HCT116 (cell line): ENCODE data around the gene METTL26. TPM values are rescaled to one million over a fixed set of nuclear protein-coding genes. Genes with fewer than 3 reads are reported as not detected.

Source experiments
- ATAC-seq: fragments of 200-7000 bp; cut with Tn5 transposase; 2 replicates; pipeline ENCODE4 v1.9.1; 2020; ENCODE audit warnings: mild to moderate bottlenecking, moderate library complexity
- BruUV-seq: library from RNA; stranded (reverse); fragments of 400-500 nt; replicated peaks from 2 replicates; lab custom pipeline; 2021; lab: Mats Ljungman, UMichigan
- CTCF ChIA-PET: fragments of 300-600 bp; sonication (Branson Sonifier 250); formaldehyde crosslinking; loops from one replicate; lab custom pipeline; 2021; ENCODE audit warnings: antibody characterized with exemption; lab: Charles Lee
- POLR2A ChIA-PET: fragments of 300-600, 350-600 bp; sonication (Branson Sonifier 250); formaldehyde crosslinking; loops from one replicate; lab custom pipeline; 2021; ENCODE audit warnings: antibody characterized with exemption; lab: Charles Lee
- RAD21 ChIA-PET, 2 experiments: fragments of 300-600 bp; sonication (Branson Sonifier 250); formaldehyde crosslinking; loops; one replicate each; lab custom pipeline; 2023; ENCODE audit warnings: low total read pairs in 2 of 2; ENCODE audit not compliant: uncharacterized antibody in 2 of 2, unreplicated experiment in 2 of 2, low non-redundant PET in 1 of 2; lab: Charles Lee
- DNase-seq: peaks from one replicate; pipeline ENCODE4 v3.0.0-alpha.2; 2010; ENCODE audit warnings: low read depth, low spot score
- H2AFZ ChIP-seq: fragments of 200-600 bp; shearing (Covaris generic), sonication (generic); 2 replicates; pipeline ENCODE4 v1.6.1; 2017; ENCODE audit warnings: low read depth, mixed run types, mixed read lengths, antibody characterized with exemption, low read length; ENCODE audit not compliant: poor library complexity, severe bottlenecking
- H3K27ac ChIP-seq: 2 replicates; pipeline ENCODE4 v1.5.1; 2012; ENCODE audit warnings: low read depth, low read length
- H3K27me3 ChIP-seq: fragments of 200-600 bp; sonication (generic); 2 replicates; pipeline ENCODE4 v1.6.1; 2016; ENCODE audit warnings: mixed run types, low read length, mixed read lengths; ENCODE audit not compliant: insufficient read depth
- H3K36me3 ChIP-seq, 2 experiments: fragments of 200-500 bp in 1 of 2; fragments of 200-600 bp in 1 of 2; sonication (Bioruptor generic) in 1 of 2; sonication (generic) in 1 of 2; 2 replicates each; pipeline versions ENCODE4 v1.5.1 to v1.6.1; 2014 to 2016; ENCODE audit warnings: low read length in 2 of 2, inconsistent platforms in 1 of 2, mixed read lengths in 1 of 2, mixed run types in 1 of 2; ENCODE audit not compliant: insufficient read depth in 2 of 2, control insufficient read depth in 1 of 2
- H3K4me1 ChIP-seq, 2 experiments: fragments of 200-600 bp in 1 of 2; sonication (generic) in 1 of 2; 2 replicates each; pipeline versions ENCODE4 v1.5.1 to v1.6.1; 2012 to 2017; ENCODE audit warnings: low read length in 2 of 2, inconsistent platforms in 1 of 2, mild to moderate bottlenecking in 1 of 2, mixed read lengths in 1 of 2, mixed run types in 1 of 2, moderate library complexity in 1 of 2; ENCODE audit not compliant: insufficient read depth in 2 of 2, control insufficient read depth in 1 of 2
- H3K4me2 ChIP-seq: fragments of 200-600 bp; sonication (generic); 2 replicates; pipeline ENCODE4 v1.6.1; 2017; ENCODE audit warnings: mixed run types, low read length, mixed read lengths
- H3K4me3 ChIP-seq, 2 experiments: fragments of 200-600 bp in 1 of 2; sonication (generic) in 1 of 2; replicated peaks in 1 of 2; 2 replicates each; pipeline ENCODE4 v1.5.1; 2011 to 2016; ENCODE audit warnings: low read length in 2 of 2, control low read depth in 1 of 2, low read depth in 1 of 2, mild to moderate bottlenecking in 1 of 2, mixed read lengths in 1 of 2, mixed run types in 1 of 2
- H3K79me2 ChIP-seq: fragments of 200-600 bp; sonication (generic); 2 replicates; pipeline ENCODE4 v1.6.1; 2017; ENCODE audit warnings: mild to moderate bottlenecking, mixed run types, low read length, moderate library complexity, mixed read lengths; ENCODE audit not compliant: insufficient read depth
- H3K9ac ChIP-seq: fragments of 200-600 bp; sonication (generic); 2 replicates; pipeline ENCODE4 v1.6.1; 2016; ENCODE audit warnings: low read length, mixed read lengths
- H3K9me2 ChIP-seq: fragments of 200-600 bp; sonication (generic), shearing (Covaris generic); 2 replicates; pipeline ENCODE4 v1.6.1; 2017; ENCODE audit warnings: mixed run types, mild to moderate bottlenecking, moderate library complexity; ENCODE audit not compliant: insufficient read depth
- H3K9me3 ChIP-seq, 2 experiments: fragments of 200-500 bp in 1 of 2; fragments of 200-600 bp in 1 of 2; sonication (Bioruptor generic) in 1 of 2; sonication (generic) in 1 of 2; 2 replicates each; pipeline ENCODE4 v1.6.1; 2014 to 2017; ENCODE audit warnings: low read length in 2 of 2, mixed read lengths in 2 of 2, inconsistent platforms in 1 of 2, low read depth in 1 of 2, mild to moderate bottlenecking in 1 of 2, mixed run types in 1 of 2, moderate library complexity in 1 of 2; ENCODE audit not compliant: control insufficient read depth in 1 of 2, insufficient read depth in 1 of 2
- H4K20me1 ChIP-seq: fragments of 200-600 bp; sonication (generic), shearing (Covaris generic); 2 replicates; pipeline ENCODE4 v1.6.1; 2017; ENCODE audit warnings: mixed run types, mild to moderate bottlenecking, moderate library complexity; ENCODE audit not compliant: insufficient read depth
- CBX3 ChIP-seq: IDR thresholded peaks from 2 replicates; pipeline ENCODE4 v1.6.1; 2012; ENCODE audit warnings: low read depth
- CEBPB ChIP-seq: IDR thresholded peaks from 2 replicates; pipeline ENCODE4 v1.6.1; 2012; ENCODE audit warnings: low read depth
- EGR1 ChIP-seq: IDR thresholded peaks from 2 replicates; pipeline ENCODE4 v1.6.1; 2012; ENCODE audit warnings: low read depth
- ELF1 ChIP-seq: IDR thresholded peaks from 2 replicates; pipeline ENCODE4 v1.6.1; 2012; ENCODE audit warnings: low read depth, borderline replicate concordance
- EZH2phosphoT487 ChIP-seq: fragments of 200-600 bp; IDR thresholded peaks from 2 replicates; pipeline ENCODE4 v1.6.1; 2018; ENCODE audit warnings: antibody characterized with exemption, borderline replicate concordance
- JUND ChIP-seq: IDR thresholded peaks from 2 replicates; pipeline ENCODE4 v1.6.1; 2012
- POLR2AphosphoS5 ChIP-seq: IDR thresholded peaks from 2 replicates; pipeline ENCODE4 v1.6.1; 2011; ENCODE audit warnings: mild to moderate bottlenecking, low read depth, low read length, moderate library complexity
- RAD21 ChIP-seq: IDR thresholded peaks from 2 replicates; pipeline ENCODE4 v1.6.1; 2012; ENCODE audit warnings: low read depth, mild to moderate bottlenecking
- SRF ChIP-seq: IDR thresholded peaks from 2 replicates; pipeline ENCODE4 v1.6.1; 2012; ENCODE audit warnings: low read depth
- ZFX ChIP-seq: fragments of 450-650 bp; IDR thresholded peaks from 2 replicates; pipeline ENCODE4 v1.6.1; 2017
- intact Hi-C: fragments of 100-400 bp; cut with micrococcal nuclease; formaldehyde crosslinking; loops from 2 replicates; pipeline ENCODE4 v1.10.0; 2022
- total RNA-seq: library from RNA; stranded (reverse); gene quantifications from one replicate; pipeline ENCODE4 v1.2.1, GENCODE V29; 2021; ENCODE audit not compliant: unreplicated experiment
- TF ChIP-seq, protein P1 (sequence below): IDR thresholded peaks from 2 replicates; pipeline ENCODE4 v1.6.1; 2012
- TF ChIP-seq, protein P2 (sequence below): IDR thresholded peaks from 2 replicates; pipeline ENCODE4 v1.6.1; 2012; ENCODE audit warnings: low read depth
- TF ChIP-seq, protein P3 (sequence below): IDR thresholded peaks from 2 replicates; pipeline ENCODE4 v1.6.1; 2012
- TF ChIP-seq, protein P4 (sequence below), 3 experiments: fragments of 200-600 bp in 1 of 3; sonication (generic) in 1 of 3; IDR thresholded peaks in 2 of 3; conservative IDR thresholded peaks in 1 of 3; 2 replicates each; pipeline ENCODE4 v1.5.1; 2012 to 2017; ENCODE audit warnings: low read depth in 2 of 3, low read length in 2 of 3, antibody characterized with exemption in 1 of 3, borderline replicate concordance in 1 of 3, control low read depth in 1 of 3, mild to moderate bottlenecking in 1 of 3, mixed read lengths in 1 of 3, mixed run types in 1 of 3, moderate library complexity in 1 of 3; ENCODE audit not compliant: insufficient read depth in 1 of 3

The METTL26 gene
- total RNA-seq, 1 experiment from 2014 or later, result 85.7 TPM

DNA sequence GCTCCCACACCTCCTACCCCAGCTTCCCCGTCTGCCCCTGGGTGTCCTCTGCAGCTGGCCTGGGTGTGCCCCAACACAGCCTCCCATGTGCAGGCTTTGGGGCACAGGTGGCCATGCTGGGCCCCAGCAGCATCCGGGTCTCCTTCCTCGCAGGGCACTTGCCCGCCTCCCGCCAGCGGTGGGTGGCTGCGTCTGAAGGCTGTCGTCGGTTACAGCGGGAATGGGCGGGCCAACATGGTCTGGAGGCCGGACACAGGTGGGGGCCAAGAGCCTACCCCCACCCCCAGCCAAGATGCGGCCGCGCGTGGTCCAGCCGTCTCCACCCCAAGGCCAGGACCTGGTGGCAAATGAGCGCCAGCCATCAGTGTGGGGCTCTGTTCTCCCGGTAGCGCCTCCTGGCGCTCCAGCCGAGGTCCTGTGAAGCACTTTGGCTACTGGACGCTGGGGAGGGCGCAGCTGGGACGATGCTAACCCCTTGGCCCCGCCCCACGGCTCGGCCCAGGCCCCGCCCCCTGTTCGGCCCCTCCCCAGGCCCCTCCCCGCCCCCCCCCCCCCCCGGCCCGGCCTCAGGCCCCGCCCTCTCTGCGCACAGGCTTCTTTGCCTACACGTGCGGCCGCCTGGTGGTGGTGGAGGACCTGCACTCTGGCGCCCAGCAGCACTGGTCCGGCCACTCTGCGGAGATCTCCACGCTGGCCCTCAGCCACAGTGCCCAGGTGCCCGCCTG, 24.5 kb upstream of the METTL26 start:
- H2AFZ ChIP-seq, result no peak overlapping the region
- H4K20me1 ChIP-seq, result no peaks in the 10 kb centered on the region
- RAD21 ChIA-PET, result no interaction called here
- ATAC-seq (peak; percentile 94), DNase-seq (peak; percentile 53)
- peak overlapping the region; percentile 33; the same call in 1 of the 2 replicates for H3K9ac ChIP-seq
- no peaks in the 10 kb centered on the region for H3K9me2 ChIP-seq
- intact Hi-C loops, result loop anchor here (2.0 kb wide), 1 partner anchor 82 kb away; no protein-coding TSS in a partner anchor
- no peaks in the 10 kb centered on the region for H3K9me3 ChIP-seq
- H3K4me2 ChIP-seq, result peak overlapping the region; percentile 30
- H3K79me2 ChIP-seq, result no peaks in the 10 kb centered on the region
- no peak overlapping the region for H3K4me3 ChIP-seq
- H3K36me3 ChIP-seq, result no peaks in the 10 kb centered on the region
- POLR2A ChIA-PET, result interaction anchor here (1.9 kb wide), 1 partner anchor 9 kb away, joined by 4 read pairs; no protein-coding TSS in a partner anchor
- TF ChIP-seq SRF (no peak), EZH2phosphoT487 (no peak), CEBPB (no peak), POLR2AphosphoS5 (0 out of 2 replicates have a peak, but pooled peaks have one; percentile 18), ZFX (no peak), ELF1 (no peak), EGR1 (no peak), CBX3 (no peak), RAD21 (peak; percentile 33), JUND (no peak)
- TF ChIP-seq, protein P1, sequence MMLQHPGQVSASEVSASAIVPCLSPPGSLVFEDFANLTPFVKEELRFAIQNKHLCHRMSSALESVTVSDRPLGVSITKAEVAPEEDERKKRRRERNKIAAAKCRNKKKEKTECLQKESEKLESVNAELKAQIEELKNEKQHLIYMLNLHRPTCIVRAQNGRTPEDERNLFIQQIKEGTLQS, result no peak
- TF ChIP-seq, protein P2, sequence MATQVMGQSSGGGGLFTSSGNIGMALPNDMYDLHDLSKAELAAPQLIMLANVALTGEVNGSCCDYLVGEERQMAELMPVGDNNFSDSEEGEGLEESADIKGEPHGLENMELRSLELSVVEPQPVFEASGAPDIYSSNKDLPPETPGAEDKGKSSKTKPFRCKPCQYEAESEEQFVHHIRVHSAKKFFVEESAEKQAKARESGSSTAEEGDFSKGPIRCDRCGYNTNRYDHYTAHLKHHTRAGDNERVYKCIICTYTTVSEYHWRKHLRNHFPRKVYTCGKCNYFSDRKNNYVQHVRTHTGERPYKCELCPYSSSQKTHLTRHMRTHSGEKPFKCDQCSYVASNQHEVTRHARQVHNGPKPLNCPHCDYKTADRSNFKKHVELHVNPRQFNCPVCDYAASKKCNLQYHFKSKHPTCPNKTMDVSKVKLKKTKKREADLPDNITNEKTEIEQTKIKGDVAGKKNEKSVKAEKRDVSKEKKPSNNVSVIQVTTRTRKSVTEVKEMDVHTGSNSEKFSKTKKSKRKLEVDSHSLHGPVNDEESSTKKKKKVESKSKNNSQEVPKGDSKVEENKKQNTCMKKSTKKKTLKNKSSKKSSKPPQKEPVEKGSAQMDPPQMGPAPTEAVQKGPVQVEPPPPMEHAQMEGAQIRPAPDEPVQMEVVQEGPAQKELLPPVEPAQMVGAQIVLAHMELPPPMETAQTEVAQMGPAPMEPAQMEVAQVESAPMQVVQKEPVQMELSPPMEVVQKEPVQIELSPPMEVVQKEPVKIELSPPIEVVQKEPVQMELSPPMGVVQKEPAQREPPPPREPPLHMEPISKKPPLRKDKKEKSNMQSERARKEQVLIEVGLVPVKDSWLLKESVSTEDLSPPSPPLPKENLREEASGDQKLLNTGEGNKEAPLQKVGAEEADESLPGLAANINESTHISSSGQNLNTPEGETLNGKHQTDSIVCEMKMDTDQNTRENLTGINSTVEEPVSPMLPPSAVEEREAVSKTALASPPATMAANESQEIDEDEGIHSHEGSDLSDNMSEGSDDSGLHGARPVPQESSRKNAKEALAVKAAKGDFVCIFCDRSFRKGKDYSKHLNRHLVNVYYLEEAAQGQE, result no peak
- TF ChIP-seq, protein P3, sequence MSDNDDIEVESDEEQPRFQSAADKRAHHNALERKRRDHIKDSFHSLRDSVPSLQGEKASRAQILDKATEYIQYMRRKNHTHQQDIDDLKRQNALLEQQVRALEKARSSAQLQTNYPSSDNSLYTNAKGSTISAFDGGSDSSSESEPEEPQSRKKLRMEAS, result peak; percentile 45; the same call in 1 of the 2 replicates
- TF ChIP-seq, protein P4, sequence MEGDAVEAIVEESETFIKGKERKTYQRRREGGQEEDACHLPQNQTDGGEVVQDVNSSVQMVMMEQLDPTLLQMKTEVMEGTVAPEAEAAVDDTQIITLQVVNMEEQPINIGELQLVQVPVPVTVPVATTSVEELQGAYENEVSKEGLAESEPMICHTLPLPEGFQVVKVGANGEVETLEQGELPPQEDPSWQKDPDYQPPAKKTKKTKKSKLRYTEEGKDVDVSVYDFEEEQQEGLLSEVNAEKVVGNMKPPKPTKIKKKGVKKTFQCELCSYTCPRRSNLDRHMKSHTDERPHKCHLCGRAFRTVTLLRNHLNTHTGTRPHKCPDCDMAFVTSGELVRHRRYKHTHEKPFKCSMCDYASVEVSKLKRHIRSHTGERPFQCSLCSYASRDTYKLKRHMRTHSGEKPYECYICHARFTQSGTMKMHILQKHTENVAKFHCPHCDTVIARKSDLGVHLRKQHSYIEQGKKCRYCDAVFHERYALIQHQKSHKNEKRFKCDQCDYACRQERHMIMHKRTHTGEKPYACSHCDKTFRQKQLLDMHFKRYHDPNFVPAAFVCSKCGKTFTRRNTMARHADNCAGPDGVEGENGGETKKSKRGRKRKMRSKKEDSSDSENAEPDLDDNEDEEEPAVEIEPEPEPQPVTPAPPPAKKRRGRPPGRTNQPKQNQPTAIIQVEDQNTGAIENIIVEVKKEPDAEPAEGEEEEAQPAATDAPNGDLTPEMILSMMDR (IDR thresholded peaks at IDR 0.05 in 2 of 3, conservative IDR thresholded peaks at IDR 0.05 in 1 of 3; ENCODE audit: borderline replicate concordance in 1 of 3, insufficient read depth in 1 of 3, low read depth in 2 of 3, low read length in 2 of 3), result peak; percentile 26 to 44 (median 42); a peak in 5 of 6 replicates
- no peaks in the 10 kb centered on the region for H3K27me3 ChIP-seq
- no TSS peak for BruUV-seq
- CTCF ChIA-PET, result interaction anchor here (1.0 to 2.6 kb wide), 3 partner anchors 12 to 81 kb away, joined by 3 to 13 read pairs (median 3); partner anchors contain the start of genes METTL26 and WDR90
- peak overlapping the region; percentile 67; the same call in 1 of the 2 replicates for H3K27ac ChIP-seq
- H3K4me1 ChIP-seq, result peaks cover 3 to 9% of the 10 kb centered on the region in 2 experiments; a peak in 2 of 4 replicates
